Kidney (tissue), 14 donors: ENCODE data around the gene DIPK1C. TPM values are rescaled to one million over a fixed set of nuclear protein-coding genes. Genes with fewer than 3 reads are reported as not detected.

Experiments used
- DNase-seq, 5 donors: peaks; one replicate each; pipeline ENCODE4 v3.0.0-alpha.2; 2013 to 2020
- FAIRE-seq: peaks from 2 replicates; lab custom pipeline; 2012; peaks lifted over from hg19 to GRCh38; lab: Jason Lieb, UNC
- H3K27ac ChIP-seq, 2 donors: one replicate each; pipeline ENCODE4 v1.7.0; 2013; ENCODE audit warnings: low read depth in 2 of 2, low read length in 2 of 2, inconsistent platforms in 1 of 2
- H3K27me3 ChIP-seq: one replicate; pipeline ENCODE4 v1.7.1; 2013; ENCODE audit warnings: low read length, inconsistent platforms; ENCODE audit not compliant: control insufficient read depth, insufficient read depth
- H3K36me3 ChIP-seq, 3 donors: one replicate each; pipeline versions ENCODE4 v1.7.0 to v1.7.1; 2013; ENCODE audit warnings: low read length in 3 of 3, control low read depth in 1 of 3, inconsistent platforms in 1 of 3; ENCODE audit not compliant: insufficient read depth in 3 of 3, control insufficient read depth in 2 of 3
- H3K4me1 ChIP-seq, 3 donors: one replicate each; pipeline versions ENCODE4 v1.7.0 to v1.7.1; 2013; ENCODE audit warnings: low read length in 3 of 3, inconsistent platforms in 1 of 3, low read depth in 1 of 3; ENCODE audit not compliant: control insufficient read depth in 2 of 3, insufficient read depth in 2 of 3
- H3K4me3 ChIP-seq, 3 donors: one replicate each; pipeline versions ENCODE4 v1.7.0 to v1.8.1; 2013; ENCODE audit warnings: low read length in 3 of 3, control low read depth in 1 of 3, inconsistent platforms in 1 of 3
- H3K9ac ChIP-seq, 3 donors: one replicate each; pipeline versions ENCODE4 v1.7.0 to v1.7.1; 2013; ENCODE audit warnings: low read length in 3 of 3, control low read depth in 1 of 3, inconsistent platforms in 1 of 3
- H3K9me3 ChIP-seq, 3 donors: one replicate each; pipeline versions ENCODE4 v1.7.0 to v1.7.1; 2013; ENCODE audit warnings: low read length in 3 of 3, control low read depth in 1 of 3, inconsistent platforms in 1 of 3; ENCODE audit not compliant: control insufficient read depth in 2 of 3, insufficient read depth in 1 of 3
- CTCF ChIP-seq: IDR thresholded peaks from 3 replicates; pipeline ENCODE4 v1.5.1; 2012; ENCODE audit warnings: mild to moderate bottlenecking, moderate library complexity, borderline replicate concordance; ENCODE audit not compliant: insufficient read depth; ENCODE audit errors: extremely low read depth
- intact Hi-C: fragments of 100-400 bp; cut with DNase I; formaldehyde crosslinking; loops from one replicate; pipeline ENCODE4 v1.11.1; 2022
- polyA plus RNA-seq: library from polyadenylated mRNA; stranded (reverse); fragments of 350-450 nt; fragmentation: Illumina TruSeq; extraction: RNeasy Lipid Tissue Mini Kit (QIAGEN cat#74804); gene quantifications from one replicate; pipeline ENCODE4 v1.2.3, GENCODE V29; 2014; ENCODE audit warnings: low read depth, low replicate concordance; ENCODE audit not compliant: insufficient read depth
- total RNA-seq: library from RNA; stranded (reverse); fragmentation: NEBNext Ultra II Directional; extraction: Animal tissue kit (Norgen Biotek cat#: 25700); gene quantifications from one replicate; pipeline ENCODE4 v1.2.1, GENCODE V29; 2021
- donor health status: control.
- donor health status: control.
- donor health status: control.
- donor health status: control.
- donor health status: control.
- donor health status: DM: yes; HTN: yes; CAD: no.
- donor health status: Normal renal cell carcinoma (clear cell type).

The DIPK1C gene
- total and polyA plus RNA-seq, 2 donors from 2014 or later, result 0.09 TPM; not detected in 1

GRCh38 chr18:74456349-74457042 lies 612 bp downstream of the DIPK1C start:
- Histone ChIP-seq H3K27ac (no peak overlapping the region), H3K4me1 (peaks cover 0 to 2% (median 0%) of the 10 kb centered on the region in 3 donors), H3K9me3 (no peaks in the 10 kb centered on the region), H3K4me3 (peak overlapping the region in 1 of 3 donors; percentile 29), H3K27me3 (peaks cover 9% of the 10 kb centered on the region), H3K36me3 (no peaks in the 10 kb centered on the region), H3K9ac (no peak overlapping the region)
- FAIRE-seq (no peak), DNase-seq (peak in 2 of 5 donors; percentile 48 to 52)
- no peak for TF ChIP-seq CTCF
- intact Hi-C loops, result no loop called here

- DNase-seq (no peak), FAIRE-seq (no peak)
- Histone ChIP-seq H3K9me3 (no peaks in the 10 kb centered on the region), H3K27ac (no peak overlapping the region), H3K4me3 (peak overlapping the region in 1 of 3 donors; percentile 29), H3K36me3 (no peaks in the 10 kb centered on the region), H3K4me1 (peaks cover 0 to 2% (median 0%) of the 10 kb centered on the region in 3 donors), H3K9ac (no peak overlapping the region), H3K27me3 (peaks cover 9% of the 10 kb centered on the region)
- intact Hi-C loops, result no loop called here
- no peak for TF ChIP-seq CTCF
These were observed 1.1 kb downstream of the DIPK1C start for GRCh38 chr18:74456017-74456348.

GRCh38 chr18:74455386-74455785 lies 1.7 kb downstream of the DIPK1C start:
- no peak overlapping the region for H3K9ac ChIP-seq
- H3K27me3 ChIP-seq, result peaks cover 9% of the 10 kb centered on the region
- TF ChIP-seq CTCF, result no peak
- intact Hi-C loops, result no loop called here
- H3K36me3 ChIP-seq, result no peaks in the 10 kb centered on the region
- DNase-seq, result no peak
- peaks cover 0 to 2% (median 0%) of the 10 kb centered on the region in 3 donors for H3K4me1 ChIP-seq
- no peak for FAIRE-seq
- H3K4me3 ChIP-seq, result no peak overlapping the region
- no peak overlapping the region for H3K27ac ChIP-seq
- no peaks in the 10 kb centered on the region for H3K9me3 ChIP-seq
